HG02623 (cell line): ENCODE results near the gene IL26.
"Not testable (repeated sequence)": the region's sequence is repeated elsewhere in the genome, so short reads cannot be mapped to it uniquely, and the experiment has no call there.

Source experiments
- ATAC-seq: cut with Tn5 transposase; IDR thresholded peaks from one replicate; pipeline ENCODE4 v1.9.1; 2021; ENCODE audit warnings: moderate library complexity; ENCODE audit not compliant: unreplicated experiment

Gene IL26

DNA sequence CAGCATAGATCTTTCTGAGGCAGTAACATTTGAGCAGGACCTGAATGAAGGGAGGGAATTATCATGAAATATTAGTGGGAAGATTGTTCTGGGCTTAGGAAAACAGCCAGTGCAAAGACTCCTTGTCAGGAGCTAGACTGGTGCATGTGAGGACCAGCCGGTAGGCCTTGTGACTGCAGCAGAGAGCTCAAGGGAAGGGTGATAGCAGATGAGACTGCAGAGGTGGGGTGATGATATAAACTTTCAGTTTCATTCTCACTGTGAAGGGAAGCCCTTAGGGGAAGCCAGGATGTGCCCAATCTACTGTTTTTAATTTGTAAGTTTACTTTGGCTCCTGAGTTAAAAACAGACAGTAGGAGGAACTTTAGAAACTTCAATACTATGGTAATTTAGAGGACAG, 15.4 kb upstream of the IL26 start:
- peak; percentile 96 for ATAC-seq

DNA sequence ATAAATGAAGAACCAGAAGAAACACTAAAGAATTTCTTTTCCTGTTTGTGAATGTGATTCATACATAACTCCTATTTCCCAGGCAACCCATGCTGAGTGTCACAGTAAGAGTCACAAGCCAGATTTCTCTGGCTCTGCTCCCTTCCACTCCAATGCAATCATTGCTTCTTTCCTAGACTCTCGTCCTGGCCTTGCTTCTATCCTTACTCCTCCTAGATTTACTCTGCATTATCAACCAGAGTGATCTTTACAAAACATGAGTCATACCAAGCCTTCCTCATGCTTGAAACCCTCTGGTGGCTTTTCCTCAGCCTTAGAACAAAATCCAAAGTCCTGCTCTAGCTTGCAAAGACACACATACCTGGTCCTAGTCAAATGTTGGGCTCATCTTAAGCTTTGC, 14.5 kb upstream of the IL26 start:
- no peak for ATAC-seq

- no peak for ATAC-seq
Measured at GRCh38 chr12:68239309-68239982, 13.8 kb upstream of the IL26 start.

- no peak for ATAC-seq
Measured at GRCh38 chr12:68237619-68238018, 12.0 kb upstream of the IL26 start.

DNA sequence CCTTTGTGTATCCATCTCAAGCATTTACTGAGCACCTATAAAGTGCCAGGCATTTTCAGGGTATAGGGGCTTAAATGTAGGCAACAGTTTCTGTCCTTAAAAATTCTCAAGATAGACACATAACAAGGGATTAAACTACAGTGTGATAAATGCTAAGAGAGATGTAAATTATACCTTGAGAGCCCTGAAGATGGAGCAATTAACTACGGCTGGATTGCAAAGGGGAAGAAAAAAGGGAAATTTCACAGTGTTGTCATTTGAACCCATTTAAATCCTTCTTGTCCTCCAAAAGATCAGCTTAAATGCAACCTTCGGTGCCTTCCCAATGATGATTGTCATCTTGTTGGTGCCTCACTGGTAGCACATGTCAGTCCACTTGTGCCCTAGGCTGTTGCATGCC, 11.5 kb upstream of the IL26 start:
- no peak for ATAC-seq

DNA sequence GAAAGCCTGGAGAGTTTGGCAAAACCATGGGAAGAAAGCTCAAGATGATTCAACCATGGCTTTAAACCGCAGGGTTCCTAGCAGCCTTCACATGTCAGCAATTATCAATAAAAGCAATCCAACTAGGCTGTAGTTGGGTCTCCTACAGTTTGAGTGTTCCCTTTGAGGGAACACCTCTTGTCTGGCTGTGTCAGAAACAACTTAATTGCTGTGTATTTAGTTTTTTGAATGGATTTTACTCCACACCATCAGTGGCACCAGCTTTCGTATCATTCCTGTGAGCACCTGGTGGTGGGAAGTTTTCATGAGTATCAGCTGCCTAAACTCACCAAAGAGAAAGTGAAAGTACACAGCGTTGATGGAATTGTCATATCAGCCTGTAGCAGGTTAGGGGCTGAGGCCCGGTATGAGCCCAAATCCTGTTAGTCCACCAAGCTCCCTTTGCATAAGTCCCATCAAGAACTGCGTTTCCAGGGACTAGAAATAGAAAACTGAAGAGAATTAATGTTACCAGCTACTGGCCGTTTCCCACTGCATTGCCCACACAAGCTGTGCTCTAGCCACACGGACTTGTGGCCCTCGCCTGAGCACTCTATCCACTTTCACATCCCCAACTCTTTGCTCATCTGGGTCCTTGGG, 10.9 kb upstream of the IL26 start:
- peak; percentile 61 for ATAC-seq

GRCh38 chr12:68235576-68235975, 10.0 kb upstream of the IL26 start:
- no peak for ATAC-seq

- ATAC-seq = no peak
Measured at GRCh38 chr12:68234140-68234539, 8.5 kb upstream of the IL26 start.

DNA sequence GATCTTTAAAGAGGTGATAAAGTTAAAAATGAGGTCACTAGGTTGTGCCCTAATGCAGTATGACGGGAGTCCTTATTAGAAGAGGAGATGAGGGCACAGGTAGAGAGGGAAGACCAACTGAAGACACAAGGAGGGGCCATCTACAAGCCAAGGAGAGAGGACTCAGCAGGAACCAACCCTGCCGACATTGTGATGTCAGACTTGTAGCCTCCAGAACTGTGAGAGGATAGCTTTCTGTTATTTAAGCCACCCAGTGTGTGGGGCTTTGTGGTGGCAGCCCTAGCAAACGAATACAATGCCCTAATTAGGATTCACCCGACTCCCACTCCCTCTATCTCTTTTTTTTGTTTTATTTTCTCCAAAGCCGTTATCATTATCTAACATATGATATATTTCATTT, 7.9 kb upstream of the IL26 start:
- ATAC-seq = no peak

DNA sequence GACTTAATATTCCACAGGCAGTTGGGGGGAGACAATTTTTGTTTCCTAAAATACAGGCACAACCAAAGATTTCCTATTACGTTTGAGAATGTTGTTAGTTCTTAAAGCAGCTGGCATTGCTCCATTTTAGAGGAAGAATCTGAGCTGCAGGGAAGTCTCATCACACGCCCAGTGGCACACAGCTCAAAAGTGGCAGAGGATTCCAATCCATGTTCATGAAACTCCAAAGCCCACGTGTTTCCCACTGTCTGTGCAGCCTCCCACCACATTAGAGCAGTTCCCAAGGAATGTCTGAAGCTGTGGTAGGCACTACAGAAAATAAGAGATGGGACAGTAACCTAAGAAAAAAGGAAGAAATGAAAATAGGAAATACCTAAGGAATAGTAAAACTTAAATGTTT, 6.1 kb upstream of the IL26 start:
- ATAC-seq = no peak

GRCh38 chr12:68231229-68231628, 5.6 kb upstream of the IL26 start:
- ATAC-seq = no peak

DNA sequence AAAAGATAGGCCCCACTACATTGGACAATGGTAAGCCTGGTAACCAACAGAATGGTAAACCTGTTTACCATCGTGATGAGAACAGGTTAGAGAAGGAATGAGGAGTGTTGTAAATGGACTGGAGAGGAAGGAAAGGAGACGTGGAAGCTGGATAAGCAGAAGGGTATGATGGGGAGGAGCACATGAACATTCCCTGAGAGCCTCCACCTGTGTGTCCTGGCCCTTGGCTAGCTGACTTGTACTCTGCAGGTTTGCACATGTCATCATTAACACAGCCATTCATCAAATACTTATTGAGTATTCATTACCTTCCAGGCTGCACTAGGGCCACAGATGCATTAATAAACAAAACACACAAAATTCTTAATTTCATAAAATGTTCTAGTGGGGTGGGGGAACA, 4.3 kb upstream of the IL26 start:
- ATAC-seq = no peak

GRCh38 chr12:68227356-68227755, 1.7 kb upstream of the IL26 start:
- ATAC-seq = no peak

DNA sequence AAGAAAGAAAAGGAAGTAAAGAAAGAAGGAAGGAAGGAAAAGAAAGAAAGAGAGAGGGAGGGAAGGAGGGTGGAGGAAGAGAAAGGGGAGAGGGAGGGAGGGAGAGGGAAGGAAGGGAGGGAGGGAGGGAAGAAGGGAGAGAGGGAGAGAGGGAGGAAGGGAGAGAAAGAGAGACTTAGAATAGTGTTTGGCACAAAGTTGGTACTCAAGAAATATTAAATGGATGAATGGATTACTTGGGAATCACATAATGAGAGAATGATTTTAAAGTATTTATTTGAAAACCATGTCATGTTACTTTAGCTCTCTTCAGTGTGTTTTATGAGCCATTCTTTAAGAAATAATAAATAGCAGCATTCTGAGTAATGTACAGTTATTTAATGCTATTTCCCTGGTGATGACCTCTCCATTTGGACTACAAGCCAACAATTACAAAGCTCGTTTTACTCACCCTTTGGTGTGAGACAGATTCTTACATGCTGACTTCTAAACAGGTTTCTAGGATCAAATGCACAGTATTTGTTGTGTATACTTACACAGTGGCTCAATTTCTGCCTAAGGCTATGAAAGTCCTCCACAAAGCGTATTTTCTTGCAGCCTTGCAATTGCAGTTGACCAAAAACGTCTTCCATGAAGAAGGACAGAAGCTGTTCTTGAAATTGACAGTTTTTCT, 861 bp downstream of the IL26 start:
- no peak for ATAC-seq

DNA sequence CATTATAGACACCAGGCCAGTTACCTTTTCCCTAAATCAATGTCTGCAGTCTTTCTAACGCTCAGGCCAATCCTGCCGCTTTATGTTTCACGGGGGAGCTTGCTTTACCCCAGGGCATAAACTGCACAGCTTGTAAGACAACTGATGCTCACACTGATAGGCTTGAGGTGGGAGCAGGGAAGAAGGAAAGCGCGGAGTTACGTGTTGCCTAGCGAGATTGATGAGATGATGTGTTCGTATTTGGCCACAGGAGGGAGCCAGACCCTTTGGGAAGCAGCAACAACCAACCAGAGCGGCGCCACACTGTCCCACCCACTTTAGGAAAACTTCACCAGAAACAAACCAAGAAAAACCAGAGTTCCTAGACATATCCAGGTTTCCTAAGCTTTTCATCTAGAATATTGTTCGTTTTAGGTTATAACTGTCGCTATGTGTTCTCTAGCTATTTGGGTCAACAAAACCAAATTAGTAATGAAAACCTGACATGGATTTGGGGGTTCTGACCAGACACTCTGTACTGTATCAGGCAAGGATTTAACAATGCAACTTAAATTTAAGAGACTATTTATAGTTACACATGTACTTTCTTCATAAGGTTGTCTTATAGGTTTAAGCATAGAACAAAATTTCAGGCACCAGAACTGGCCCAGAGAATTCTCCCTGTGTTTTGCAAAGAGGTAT, 2.4 kb downstream of the IL26 start:
- ATAC-seq = no peak

DNA sequence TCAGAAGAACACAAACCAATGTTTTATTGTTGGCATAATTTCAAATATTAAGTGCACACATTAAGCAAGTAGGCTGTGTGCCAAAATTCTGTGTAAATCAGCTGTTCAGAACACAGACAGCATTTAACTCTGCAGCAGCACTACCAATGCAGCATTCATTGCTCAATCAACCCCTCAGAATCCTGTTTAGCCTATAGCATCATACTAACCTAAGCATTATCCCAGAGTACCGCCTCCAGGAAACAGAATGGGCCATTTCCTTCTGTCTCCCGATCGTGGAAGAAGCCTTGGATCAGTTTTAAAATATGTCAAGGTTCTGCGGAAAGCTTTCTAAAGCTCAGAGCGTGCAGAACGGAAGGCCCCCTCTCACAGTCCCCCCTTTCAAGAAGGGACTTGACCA, 3.3 kb downstream of the IL26 start:
- ATAC-seq = no peak

DNA sequence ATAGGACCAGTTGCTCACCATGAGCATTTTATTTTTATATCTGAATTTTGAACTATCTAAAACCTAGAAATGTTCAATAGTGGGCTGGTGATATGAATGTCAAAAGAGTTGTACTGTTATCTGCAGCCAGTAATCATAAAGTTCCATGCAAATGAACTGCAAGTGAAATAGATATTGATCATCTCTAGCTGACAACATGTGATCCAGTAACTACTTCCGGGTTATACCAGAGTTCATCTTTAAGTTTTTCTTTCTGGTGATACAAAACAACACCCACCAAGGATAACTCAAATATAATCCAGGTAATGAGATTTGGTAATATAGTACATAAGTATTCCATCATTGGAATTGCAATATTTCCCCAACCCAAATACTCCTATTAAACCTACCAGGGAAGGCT, 4.1 kb downstream of the IL26 start:
- no peak for ATAC-seq

- ATAC-seq = no peak
Measured at GRCh38 chr12:68210875-68211274, 14.7 kb downstream of the IL26 start.

DNA sequence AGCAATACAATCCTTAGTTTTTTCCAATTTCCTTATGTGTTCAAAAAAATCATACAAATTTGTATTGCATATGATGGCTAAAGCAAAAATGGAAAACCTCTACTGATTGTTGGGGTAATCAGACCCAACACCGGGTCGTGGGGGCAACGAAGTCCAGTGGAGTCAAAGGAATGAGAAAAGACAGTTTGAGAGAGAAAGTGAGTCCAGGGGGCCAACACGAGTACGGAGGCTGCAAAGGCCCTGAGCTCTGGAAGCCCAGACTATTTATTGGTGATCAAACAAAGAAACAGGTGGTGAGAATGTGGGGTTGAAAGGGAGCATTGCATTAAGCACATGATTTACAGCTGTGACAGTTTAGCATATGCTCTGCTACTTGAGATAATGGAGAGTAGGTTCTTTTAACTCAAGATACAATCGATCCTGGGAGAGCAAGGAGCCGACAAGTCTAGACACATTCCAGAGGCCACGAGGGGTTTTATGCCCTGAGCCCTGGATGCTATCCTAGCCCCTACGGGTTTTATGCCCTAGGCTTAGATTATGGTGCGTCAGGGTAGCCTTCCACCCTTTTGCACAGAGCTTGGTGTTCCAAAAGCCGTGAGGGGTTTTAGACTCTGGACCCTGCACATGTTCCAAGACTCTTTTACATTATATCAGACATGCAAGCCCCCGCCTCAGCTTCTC, 16.4 kb downstream of the IL26 start:
- ATAC-seq = not testable (repeated sequence)

DNA sequence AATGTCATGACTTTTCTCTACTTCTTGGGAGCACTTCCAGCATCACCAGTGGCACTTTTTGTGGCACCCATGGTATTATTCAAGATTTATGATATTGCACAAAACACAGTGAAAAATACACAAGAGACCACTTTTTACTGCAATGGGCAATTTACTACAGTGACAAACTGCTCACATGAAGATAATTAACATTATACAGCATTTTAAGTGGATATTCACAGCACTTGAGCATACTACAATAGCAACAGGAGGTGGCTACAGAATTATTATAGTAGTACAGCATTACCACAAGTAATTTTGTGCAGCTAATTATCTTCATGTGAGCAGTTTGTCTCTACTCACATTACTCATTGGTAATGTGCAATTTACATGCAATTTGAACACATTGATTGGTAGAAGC, 18.3 kb downstream of the IL26 start:
- ATAC-seq = no peak

GRCh38 chr12:68206446-68206845, 19.2 kb downstream of the IL26 start:
- no peak for ATAC-seq
